Measurements from ENCODE around the gene NFATC4. TPM values are rescaled to one million over a fixed set of nuclear protein-coding genes. Genes with fewer than 3 reads are reported as not detected.
A peak's percentile ranks its signal among the peaks of the same experiment; 100 is the strongest.
"Not testable (repeated sequence)": the region's sequence is repeated elsewhere in the genome, so short reads cannot be mapped to it uniquely, and the experiment has no call there.

Gene NFATC4
- polyA plus RNA-seq, 4 donors = 11.2 to 45.1 (median 29.1) TPM

- DNase-seq (no peak), FAIRE-seq (no peak)
- 86 to 90% (median 90%) methylated on average over 8 of the region's 8 CpGs for WGBS, 3 donors
- Histone ChIP-seq H3K4me3 (ENCODE audit: low read depth in 1 of 3, low read length in 3 of 3) (no peak overlapping the region), H3K27me3 (ENCODE audit: control insufficient read depth in 3 of 3, insufficient read depth in 3 of 3, low read length in 3 of 3) (no peaks in the 10 kb centered on the region), H3K9me3 (ENCODE audit: control insufficient read depth in 2 of 2, insufficient read depth in 1 of 2, low read depth in 1 of 2, low read length in 1 of 2) (no peaks in the 10 kb centered on the region), H3K4me1 (ENCODE audit: control insufficient read depth in 3 of 3, insufficient read depth in 2 of 3, low read depth in 1 of 3, low read length in 2 of 3) (peaks cover 0 to 34% (median 0%) of the 10 kb centered on the region in 3 donors), H3K27ac (ENCODE audit: low read depth in 1 of 3, low read length in 2 of 3) (no peak overlapping the region), H3K36me3 (ENCODE audit: control insufficient read depth in 3 of 3, insufficient read depth in 2 of 3, low read depth in 1 of 3, low read length in 3 of 3) (peaks cover 0 to 7% (median 0%) of the 10 kb centered on the region in 3 donors)
Observed at GRCh38 chr14:24381363-24382063, 13.5 kb downstream of the NFATC4 start.

DNA sequence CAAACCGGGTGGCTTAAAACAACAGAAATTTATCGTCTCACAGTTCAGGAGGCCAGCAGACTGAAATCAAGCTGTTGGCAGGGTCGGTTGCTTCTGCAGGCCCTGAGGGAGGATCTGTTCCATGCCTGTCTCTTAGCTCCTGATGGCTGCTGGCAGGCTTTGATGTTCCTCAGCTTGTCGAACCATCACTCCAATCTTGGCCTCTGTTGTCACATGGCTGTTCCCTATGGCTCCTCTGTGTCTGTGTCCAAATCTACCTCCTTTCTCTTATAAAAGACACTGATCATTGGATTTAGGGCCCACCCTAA lies 14.0 kb downstream of the NFATC4 start:
- H3K9me3 ChIP-seq (ENCODE audit: control insufficient read depth in 2 of 2, insufficient read depth in 1 of 2, low read depth in 1 of 2, low read length in 1 of 2) = no peaks in the 10 kb centered on the region
- H3K27ac ChIP-seq (ENCODE audit: low read depth in 1 of 3, low read length in 2 of 3) = no peak overlapping the region
- FAIRE-seq (no peak), DNase-seq (no peak)
- no peak overlapping the region for H3K4me3 ChIP-seq (ENCODE audit: low read depth in 1 of 3, low read length in 3 of 3)
- H3K36me3 ChIP-seq (ENCODE audit: control insufficient read depth in 3 of 3, insufficient read depth in 2 of 3, low read depth in 1 of 3, low read length in 3 of 3) = peaks cover 0 to 5% (median 0%) of the 10 kb centered on the region in 3 donors
- peaks cover 0 to 31% (median 0%) of the 10 kb centered on the region in 3 donors for H3K4me1 ChIP-seq (ENCODE audit: control insufficient read depth in 3 of 3, insufficient read depth in 2 of 3, low read depth in 1 of 3, low read length in 2 of 3)
- 77 to 92% (median 87%) methylated on average over 4 of the region's 4 CpGs for WGBS, 3 donors
- no peaks in the 10 kb centered on the region for H3K27me3 ChIP-seq (ENCODE audit: control insufficient read depth in 3 of 3, insufficient read depth in 3 of 3, low read length in 3 of 3)

- Histone ChIP-seq H3K9me3 (ENCODE audit: control insufficient read depth in 2 of 2, insufficient read depth in 1 of 2, low read depth in 1 of 2, low read length in 1 of 2) (no peaks in the 10 kb centered on the region), H3K27me3 (ENCODE audit: control insufficient read depth in 3 of 3, insufficient read depth in 3 of 3, low read length in 3 of 3) (no peaks in the 10 kb centered on the region), H3K36me3 (ENCODE audit: control insufficient read depth in 3 of 3, insufficient read depth in 2 of 3, low read depth in 1 of 3, low read length in 3 of 3) (peaks cover 0 to 2% (median 0%) of the 10 kb centered on the region in 3 donors), H3K4me1 (ENCODE audit: control insufficient read depth in 3 of 3, insufficient read depth in 2 of 3, low read depth in 1 of 3, low read length in 2 of 3) (peaks cover 0 to 29% (median 0%) of the 10 kb centered on the region in 3 donors), H3K4me3 (ENCODE audit: low read depth in 1 of 3, low read length in 3 of 3) (no peak overlapping the region), H3K27ac (ENCODE audit: low read depth in 1 of 3, low read length in 2 of 3) (no peak overlapping the region)
- DNase-seq (no peak), FAIRE-seq (no peak)
- WGBS, 3 donors = 91 to 92% (median 91%) methylated on average over 4 of the region's 4 CpGs
Observed at GRCh38 chr14:24384169-24384568, 16.2 kb downstream of the NFATC4 start.

GRCh38 chr14:24385524-24385923 lies 17.5 kb downstream of the NFATC4 start:
- Histone ChIP-seq H3K27me3 (ENCODE audit: control insufficient read depth in 3 of 3, insufficient read depth in 3 of 3, low read length in 3 of 3) (no peaks in the 10 kb centered on the region), H3K36me3 (ENCODE audit: control insufficient read depth in 3 of 3, insufficient read depth in 2 of 3, low read depth in 1 of 3, low read length in 3 of 3) (peaks cover 0 to 2% (median 0%) of the 10 kb centered on the region in 3 donors), H3K4me3 (ENCODE audit: low read depth in 1 of 3, low read length in 3 of 3) (no peak overlapping the region), H3K27ac (ENCODE audit: low read depth in 1 of 3, low read length in 2 of 3) (no peak overlapping the region), H3K4me1 (ENCODE audit: control insufficient read depth in 3 of 3, insufficient read depth in 2 of 3, low read depth in 1 of 3, low read length in 2 of 3) (peaks cover 0 to 30% (median 0%) of the 10 kb centered on the region in 3 donors), H3K9me3 (ENCODE audit: control insufficient read depth in 2 of 2, insufficient read depth in 1 of 2, low read depth in 1 of 2, low read length in 1 of 2) (no peaks in the 10 kb centered on the region)
- FAIRE-seq (no peak), DNase-seq (no peak)
- WGBS, 3 donors = 67 to 79% (median 75%) methylated on average over 4 of the region's 4 CpGs

DNA sequence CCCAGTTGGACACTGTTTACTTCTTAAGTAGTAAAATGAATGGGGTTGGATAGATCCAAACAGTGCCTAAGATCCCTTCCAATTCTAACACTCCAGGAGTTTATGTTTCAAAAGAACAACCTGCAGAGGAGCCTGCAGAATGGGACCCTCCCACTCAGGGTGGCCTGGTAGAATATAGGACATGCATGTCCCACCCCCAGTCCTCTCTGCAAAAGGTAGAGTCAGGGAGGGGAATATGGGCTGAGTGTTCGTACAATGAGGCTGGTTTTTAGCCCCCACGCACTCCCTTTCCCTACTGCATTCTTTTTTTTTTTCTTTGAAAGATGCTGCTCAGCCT lies 19.0 kb downstream of the NFATC4 start:
- no peak for DNase-seq
- peaks cover 0 to under 1% (median 0%) of the 10 kb centered on the region in 3 donors for H3K36me3 ChIP-seq (ENCODE audit: control insufficient read depth in 3 of 3, insufficient read depth in 2 of 3, low read depth in 1 of 3, low read length in 3 of 3)
- H3K9me3 ChIP-seq (ENCODE audit: control insufficient read depth in 2 of 2, insufficient read depth in 1 of 2, low read depth in 1 of 2, low read length in 1 of 2) = peaks cover 0 to 6% of the 10 kb centered on the region in 2 donors
- FAIRE-seq = no peak
- no peaks in the 10 kb centered on the region for H3K27me3 ChIP-seq (ENCODE audit: control insufficient read depth in 3 of 3, insufficient read depth in 3 of 3, low read length in 3 of 3)
- no peak overlapping the region for H3K4me3 ChIP-seq (ENCODE audit: low read depth in 1 of 3, low read length in 3 of 3)
- 43 to 75% (median 60%) methylated on average over 2 of the region's 2 CpGs for WGBS, 3 donors
- peak overlapping the region in 1 of 3 donors; percentile 55 for H3K27ac ChIP-seq (ENCODE audit: low read depth in 1 of 3, low read length in 2 of 3)
- H3K4me1 ChIP-seq (ENCODE audit: control insufficient read depth in 3 of 3, insufficient read depth in 2 of 3, low read depth in 1 of 3, low read length in 2 of 3) = peaks cover 0 to 34% (median 0%) of the 10 kb centered on the region in 3 donors

- peak overlapping the region in 1 of 3 donors; percentile 91 for H3K27ac ChIP-seq (ENCODE audit: low read depth in 1 of 3, low read length in 2 of 3)
- H3K9me3 ChIP-seq (ENCODE audit: control insufficient read depth in 2 of 2, insufficient read depth in 1 of 2, low read depth in 1 of 2, low read length in 1 of 2); FAIRE-seq; H3K4me3 ChIP-seq (ENCODE audit: low read depth in 1 of 3, low read length in 3 of 3); DNase-seq; H3K27me3 ChIP-seq (ENCODE audit: control insufficient read depth in 3 of 3, insufficient read depth in 3 of 3, low read length in 3 of 3); H3K36me3 ChIP-seq (ENCODE audit: control insufficient read depth in 3 of 3, insufficient read depth in 2 of 3, low read depth in 1 of 3, low read length in 3 of 3): not testable (repeated sequence)
- H3K4me1 ChIP-seq (ENCODE audit: control insufficient read depth in 3 of 3, insufficient read depth in 2 of 3, low read depth in 1 of 3, low read length in 2 of 3) = peaks cover 0 to 38% (median 0%) of the 10 kb centered on the region in 3 donors
- WGBS, 3 donors = 81 to 91% (median 88%) methylated on average over 5 of the region's 5 CpGs
Observed at GRCh38 chr14:24387579-24387978, 19.6 kb downstream of the NFATC4 start.

GRCh38 chr14:24388474-24389179 lies 20.6 kb downstream of the NFATC4 start:
- peak in 1 of 2 donors; percentile 60 for DNase-seq
- no peak for FAIRE-seq
- Histone ChIP-seq H3K27ac (ENCODE audit: low read depth in 1 of 3, low read length in 2 of 3) (peak overlapping the region in 1 of 3 donors; percentile 91), H3K36me3 (ENCODE audit: control insufficient read depth in 3 of 3, insufficient read depth in 2 of 3, low read depth in 1 of 3, low read length in 3 of 3) (no peaks in the 10 kb centered on the region), H3K27me3 (ENCODE audit: control insufficient read depth in 3 of 3, insufficient read depth in 3 of 3, low read length in 3 of 3) (no peaks in the 10 kb centered on the region), H3K4me1 (ENCODE audit: control insufficient read depth in 3 of 3, insufficient read depth in 2 of 3, low read depth in 1 of 3, low read length in 2 of 3) (peaks cover 0 to 42% (median 0%) of the 10 kb centered on the region in 3 donors), H3K4me3 (ENCODE audit: low read depth in 1 of 3, low read length in 3 of 3) (no peak overlapping the region), H3K9me3 (ENCODE audit: control insufficient read depth in 2 of 2, insufficient read depth in 1 of 2, low read depth in 1 of 2, low read length in 1 of 2) (peaks cover 0 to 6% of the 10 kb centered on the region in 2 donors)
- 39 to 65% (median 59%) methylated on average over 2 of the region's 2 CpGs for WGBS, 3 donors

GRCh38 chr14:24389226-24389848 lies 21.4 kb downstream of the NFATC4 start:
- H3K27me3 ChIP-seq (ENCODE audit: control insufficient read depth in 3 of 3, insufficient read depth in 3 of 3, low read length in 3 of 3) = no peaks in the 10 kb centered on the region
- WGBS, 3 donors = 63 to 80% (median 75%) methylated on average over 11 of the region's 11 CpGs
- H3K9me3 ChIP-seq (ENCODE audit: control insufficient read depth in 2 of 2, insufficient read depth in 1 of 2, low read depth in 1 of 2, low read length in 1 of 2) = peaks cover 0 to 6% of the 10 kb centered on the region in 2 donors
- H3K27ac ChIP-seq (ENCODE audit: low read depth in 1 of 3, low read length in 2 of 3) = peak overlapping the region in 1 of 3 donors; percentile 91
- DNase-seq (peak in 1 of 2 donors; percentile 71), FAIRE-seq (no peak)
- H3K4me1 ChIP-seq (ENCODE audit: control insufficient read depth in 3 of 3, insufficient read depth in 2 of 3, low read depth in 1 of 3, low read length in 2 of 3) = peaks cover 0 to 42% (median 0%) of the 10 kb centered on the region in 3 donors
- no peak overlapping the region for H3K4me3 ChIP-seq (ENCODE audit: low read depth in 1 of 3, low read length in 3 of 3)
- no peaks in the 10 kb centered on the region for H3K36me3 ChIP-seq (ENCODE audit: control insufficient read depth in 3 of 3, insufficient read depth in 2 of 3, low read depth in 1 of 3, low read length in 3 of 3)

All from small intestine (tissue), 7 donors.